Measurements from ENCODE around the gene FLII.

- TF ChIP-seq CTCF (conservative IDR thresholded peaks at IDR 0.05) (no peak), EZH2 (IDR thresholded peaks at IDR 0.05; ENCODE audit: low read depth) (no peak)
Measured at GRCh38 chr17:18291718-18292540, 33.4 kb upstream of the FLII start.
